Caco-2 (cell line): ENCODE measurements around the gene VDR. TPM values are rescaled to one million over a fixed set of nuclear protein-coding genes. Genes with fewer than 3 reads are reported as not detected.

Source experiments
- BruUV-seq: library from RNA; stranded (reverse); fragments of 400-500 nt; replicated peaks from 2 replicates; lab custom pipeline; 2021; lab: Mats Ljungman, UMichigan
- CTCF ChIA-PET: fragments of 300-600 bp; sonication (Branson Sonifier 250); formaldehyde crosslinking; loops from one replicate; lab custom pipeline; 2022; ENCODE audit warnings: antibody characterized with exemption; lab: Charles Lee
- POLR2A ChIA-PET: fragments of 300-600 bp; sonication (Branson Sonifier 250); formaldehyde crosslinking; loops from one replicate; lab custom pipeline; 2022; ENCODE audit warnings: antibody characterized with exemption; lab: Charles Lee
- DNase-seq, 2 experiments: peaks; one replicate each; pipeline versions ENCODE4 v3.0.0 to v3.0.0-alpha.2; 2020 to 2022
- H3K27me3 ChIP-seq: replicated peaks from 2 replicates; pipeline ENCODE4 v1.6.0; 2011; ENCODE audit warnings: low read length; ENCODE audit not compliant: control insufficient read depth, insufficient read depth
- H3K36me3 ChIP-seq: 2 replicates; pipeline ENCODE4 v1.5.1; 2011; ENCODE audit warnings: low read length; ENCODE audit not compliant: control insufficient read depth, insufficient read depth
- H3K4me1 ChIP-seq: fragments of 250-450 bp; sonication (Bioruptor Pico); 2 replicates; pipeline ENCODE4 v1.5.1; 2020; ENCODE audit warnings: mild to moderate bottlenecking
- H3K4me3 ChIP-seq: 2 replicates; pipeline ENCODE4 v1.5.1; 2011; ENCODE audit warnings: low read depth, mild to moderate bottlenecking, control low read depth, low read length
- H3K9me3 ChIP-seq: fragments of 250-450 bp; sonication (Bioruptor Pico); 2 replicates; pipeline ENCODE4 v1.5.1; 2020; ENCODE audit warnings: mild to moderate bottlenecking, moderate library complexity
- H3K27ac Mint-ChIP-seq: one replicate; pipeline ENCODE4 v1.8.0; 2022; ENCODE audit warnings: mixed read lengths; ENCODE audit not compliant: unreplicated experiment
- H3K27me3 Mint-ChIP-seq: one replicate; pipeline ENCODE4 v1.8.0; 2022; ENCODE audit warnings: mixed read lengths; ENCODE audit not compliant: insufficient read depth, unreplicated experiment
- H3K36me3 Mint-ChIP-seq: one replicate; pipeline ENCODE4 v1.8.0; 2022; ENCODE audit warnings: mild to moderate bottlenecking, mixed read lengths; ENCODE audit not compliant: insufficient read depth, unreplicated experiment
- H3K4me1 Mint-ChIP-seq: one replicate; pipeline ENCODE4 v1.8.0; 2022; ENCODE audit warnings: low read depth, mixed read lengths; ENCODE audit not compliant: unreplicated experiment
- H3K4me3 Mint-ChIP-seq: one replicate; pipeline ENCODE4 v1.8.0; 2022; ENCODE audit warnings: mild to moderate bottlenecking, moderate library complexity, mixed read lengths; ENCODE audit not compliant: unreplicated experiment
- H3K9me3 Mint-ChIP-seq: one replicate; pipeline ENCODE4 v1.8.0; 2022; ENCODE audit warnings: mixed read lengths; ENCODE audit not compliant: unreplicated experiment
- intact Hi-C: fragments of 100-400 bp; cut with micrococcal nuclease; formaldehyde crosslinking; loops from one replicate; pipeline ENCODE4 v1.10.0; 2022; ENCODE audit not compliant: unreplicated experiment
- total RNA-seq: library from RNA; stranded (reverse); gene quantifications from 2 replicates; pipeline ENCODE4 v1.2.3, GENCODE V29; 2022
- TF ChIP-seq, protein P1 (sequence below), 2 experiments: fragments of 200-600 bp in 1 of 2; IDR thresholded peaks; 1 replicate in 1 of 2; 2 replicates in 1 of 2; pipeline versions ENCODE4 v1.5.1 to v1.8.0; 2011 to 2022; ENCODE audit warnings: antibody characterized with exemption in 1 of 2, control low read depth in 1 of 2, inconsistent platforms in 1 of 2, low read depth in 1 of 2, low read length in 1 of 2, mild to moderate bottlenecking in 1 of 2, moderate library complexity in 1 of 2; ENCODE audit not compliant: insufficient read depth in 1 of 2, severe bottlenecking in 1 of 2, unreplicated experiment in 1 of 2

The VDR gene
- total RNA-seq, 1 experiment from 2014 or later: 15.4 TPM

DNA sequence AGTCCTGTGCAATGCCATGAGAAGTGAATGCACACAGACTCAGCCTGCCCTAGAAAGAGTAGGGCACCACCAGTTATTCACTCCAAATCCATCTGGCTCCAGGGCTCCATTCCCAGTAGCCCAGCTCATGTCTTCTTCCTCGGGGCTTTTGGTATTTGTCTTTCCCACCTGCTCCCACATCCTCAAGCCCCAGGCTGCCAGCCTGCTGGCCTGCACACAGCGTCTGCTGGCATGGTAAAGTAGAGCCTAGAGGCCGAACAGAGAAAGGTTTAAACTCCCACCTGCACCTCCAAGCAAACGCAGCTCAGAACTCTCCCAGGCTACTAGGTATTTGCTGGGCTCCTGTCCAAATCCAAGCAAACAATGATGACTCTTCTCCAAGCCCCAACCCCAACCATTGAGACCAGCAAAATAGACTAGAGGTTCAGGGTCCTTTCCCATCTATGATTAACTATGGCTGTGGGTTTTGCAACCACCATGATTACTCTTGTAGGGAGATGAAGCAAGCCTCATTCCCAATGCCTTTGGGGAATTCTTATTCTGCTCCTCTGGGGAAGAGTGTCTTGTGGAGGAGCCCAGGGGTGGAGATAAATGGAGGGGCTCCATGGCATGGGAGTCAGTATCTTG is 5.2 kb upstream of the VDR start:
- POLR2A ChIA-PET: no interaction called here
- BruUV-seq: no TSS peak
- CTCF ChIA-PET: interaction anchor here (1.0 to 2.5 kb wide), 3 partner anchors 12 to 39 kb away, joined by 3 to 15 read pairs (median 5); no protein-coding TSS in a partner anchor
- H3K4me1 ChIP-seq: peaks cover 58% of the 10 kb centered on the region
- Mint-ChIP-seq H3K9me3 (peaks cover 11% of the 10 kb centered on the region), H3K4me3 (peak overlapping the region; percentile 7), H3K36me3 (peaks cover 20% of the 10 kb centered on the region), H3K4me1 (peaks cover 47% of the 10 kb centered on the region), H3K27me3 (no peaks in the 10 kb centered on the region), H3K27ac (peak overlapping the region; percentile 48)
- H3K4me3 ChIP-seq: no peak overlapping the region
- no peaks in the 10 kb centered on the region for H3K27me3 ChIP-seq
- DNase-seq: no peak
- H3K9me3 ChIP-seq: 0 out of 2 replicates have a peak, but pooled peaks cover 6% of the 10 kb centered on the region
- intact Hi-C loops: loop anchor here (5.0 kb wide), 1 partner anchor 92 kb away; the partner anchor contains the start of gene COL2A1
- TF ChIP-seq, protein P1, sequence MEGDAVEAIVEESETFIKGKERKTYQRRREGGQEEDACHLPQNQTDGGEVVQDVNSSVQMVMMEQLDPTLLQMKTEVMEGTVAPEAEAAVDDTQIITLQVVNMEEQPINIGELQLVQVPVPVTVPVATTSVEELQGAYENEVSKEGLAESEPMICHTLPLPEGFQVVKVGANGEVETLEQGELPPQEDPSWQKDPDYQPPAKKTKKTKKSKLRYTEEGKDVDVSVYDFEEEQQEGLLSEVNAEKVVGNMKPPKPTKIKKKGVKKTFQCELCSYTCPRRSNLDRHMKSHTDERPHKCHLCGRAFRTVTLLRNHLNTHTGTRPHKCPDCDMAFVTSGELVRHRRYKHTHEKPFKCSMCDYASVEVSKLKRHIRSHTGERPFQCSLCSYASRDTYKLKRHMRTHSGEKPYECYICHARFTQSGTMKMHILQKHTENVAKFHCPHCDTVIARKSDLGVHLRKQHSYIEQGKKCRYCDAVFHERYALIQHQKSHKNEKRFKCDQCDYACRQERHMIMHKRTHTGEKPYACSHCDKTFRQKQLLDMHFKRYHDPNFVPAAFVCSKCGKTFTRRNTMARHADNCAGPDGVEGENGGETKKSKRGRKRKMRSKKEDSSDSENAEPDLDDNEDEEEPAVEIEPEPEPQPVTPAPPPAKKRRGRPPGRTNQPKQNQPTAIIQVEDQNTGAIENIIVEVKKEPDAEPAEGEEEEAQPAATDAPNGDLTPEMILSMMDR (IDR thresholded peaks at IDR 0.05; ENCODE audit: insufficient read depth in 1 of 2, low read depth in 1 of 2, low read length in 1 of 2, severe bottlenecking in 1 of 2, unreplicated experiment in 1 of 2): no peak
- no peaks in the 10 kb centered on the region for H3K36me3 ChIP-seq

GRCh38 chr12:47908738-47909137 is 3.9 kb upstream of the VDR start:
- ChIA-PET POLR2A (interaction anchor here (0.5 to 1.3 kb wide), 3 partner anchors 41 to 1557 kb away, joined by 3 to 5 read pairs (median 3); partner anchors contain the start of gene TMEM106C), CTCF (interaction anchor here (0.6 to 1.4 kb wide), 7 partner anchors 13 to 554 kb away, joined by 3 to 22 read pairs (median 4); no protein-coding TSS in a partner anchor)
- Mint-ChIP-seq H3K9me3 (no peaks in the 10 kb centered on the region), H3K27me3 (no peaks in the 10 kb centered on the region), H3K27ac (peak overlapping the region; percentile 83), H3K4me1 (peaks cover 57% of the 10 kb centered on the region), H3K4me3 (peak overlapping the region; percentile 8), H3K36me3 (peaks cover 24% of the 10 kb centered on the region)
- peaks cover 61% of the 10 kb centered on the region for H3K4me1 ChIP-seq
- H3K36me3 ChIP-seq: no peaks in the 10 kb centered on the region
- TF ChIP-seq, protein P1 (IDR thresholded peaks at IDR 0.05; ENCODE audit: insufficient read depth in 1 of 2, low read depth in 1 of 2, low read length in 1 of 2, severe bottlenecking in 1 of 2, unreplicated experiment in 1 of 2): no peak
- intact Hi-C loops: loop anchor here (1.0 to 5.0 kb wide), 2 partner anchors 94 to 115 kb away; partner anchors contain the start of gene COL2A1
- no peak overlapping the region for H3K4me3 ChIP-seq
- no peaks in the 10 kb centered on the region; the same call in 1 of the 2 replicates for H3K27me3 ChIP-seq
- no peak for DNase-seq
- BruUV-seq: TSS peak; percentile 17
- H3K9me3 ChIP-seq: no peaks in the 10 kb centered on the region

DNA sequence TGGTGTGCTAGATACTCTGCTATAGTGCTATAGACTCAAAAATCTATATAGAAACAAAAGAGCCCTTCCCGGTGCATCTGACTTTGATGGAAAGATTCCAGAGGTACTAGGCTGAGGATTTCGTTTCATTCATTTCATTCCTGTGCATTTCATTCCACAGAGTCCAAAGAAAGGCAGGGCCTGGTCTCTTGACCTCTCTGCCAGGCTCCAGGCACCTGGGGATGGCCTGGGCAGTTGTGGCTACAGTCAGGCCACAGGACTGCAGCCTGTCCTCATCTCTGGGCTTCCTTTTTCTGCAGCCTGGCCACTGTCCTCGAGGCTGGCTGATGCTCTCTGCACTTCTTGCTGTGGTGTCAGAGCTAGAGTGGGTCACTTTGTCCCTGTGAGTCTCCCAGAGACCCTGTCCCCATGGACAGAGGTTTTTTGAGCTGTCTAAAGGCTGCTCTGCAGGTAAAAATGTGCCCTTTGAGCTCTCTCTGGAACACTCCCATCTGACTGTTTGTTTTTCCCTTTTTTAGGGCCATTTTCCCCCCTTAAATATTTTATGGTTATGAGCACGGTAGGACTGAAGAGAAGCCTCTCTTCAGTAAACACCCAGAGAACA is 3.2 kb upstream of the VDR start:
- POLR2A ChIA-PET: interaction anchor here (0.5 to 1.3 kb wide), 3 partner anchors 41 to 1557 kb away, joined by 3 to 5 read pairs (median 3); partner anchors contain the start of gene TMEM106C
- CTCF ChIA-PET: interaction anchor here (0.7 to 1.4 kb wide), 6 partner anchors 14 to 70 kb away, joined by 3 to 22 read pairs (median 4); no protein-coding TSS in a partner anchor
- Mint-ChIP-seq H3K27ac (peak overlapping the region; percentile 83), H3K36me3 (peaks cover 27% of the 10 kb centered on the region), H3K9me3 (no peaks in the 10 kb centered on the region), H3K27me3 (no peaks in the 10 kb centered on the region), H3K4me3 (peak overlapping the region; percentile 64), H3K4me1 (peaks cover 61% of the 10 kb centered on the region)
- DNase-seq: peak; percentile 72
- H3K9me3 ChIP-seq: no peaks in the 10 kb centered on the region
- TF ChIP-seq, protein P1 (IDR thresholded peaks at IDR 0.05; ENCODE audit: insufficient read depth in 1 of 2, low read depth in 1 of 2, low read length in 1 of 2, severe bottlenecking in 1 of 2, unreplicated experiment in 1 of 2): no peak
- H3K4me1 ChIP-seq: peaks cover 64% of the 10 kb centered on the region
- H3K36me3 ChIP-seq: no peaks in the 10 kb centered on the region
- no TSS peak for BruUV-seq
- intact Hi-C loops: loop anchor here (1.0 to 5.0 kb wide), 2 partner anchors 94 to 115 kb away; partner anchors contain the start of gene COL2A1
- H3K4me3 ChIP-seq: no peak overlapping the region
- H3K27me3 ChIP-seq: no peaks in the 10 kb centered on the region; the same call in 1 of the 2 replicates
